ENCODE data around the gene TUBB2A.

DNA sequence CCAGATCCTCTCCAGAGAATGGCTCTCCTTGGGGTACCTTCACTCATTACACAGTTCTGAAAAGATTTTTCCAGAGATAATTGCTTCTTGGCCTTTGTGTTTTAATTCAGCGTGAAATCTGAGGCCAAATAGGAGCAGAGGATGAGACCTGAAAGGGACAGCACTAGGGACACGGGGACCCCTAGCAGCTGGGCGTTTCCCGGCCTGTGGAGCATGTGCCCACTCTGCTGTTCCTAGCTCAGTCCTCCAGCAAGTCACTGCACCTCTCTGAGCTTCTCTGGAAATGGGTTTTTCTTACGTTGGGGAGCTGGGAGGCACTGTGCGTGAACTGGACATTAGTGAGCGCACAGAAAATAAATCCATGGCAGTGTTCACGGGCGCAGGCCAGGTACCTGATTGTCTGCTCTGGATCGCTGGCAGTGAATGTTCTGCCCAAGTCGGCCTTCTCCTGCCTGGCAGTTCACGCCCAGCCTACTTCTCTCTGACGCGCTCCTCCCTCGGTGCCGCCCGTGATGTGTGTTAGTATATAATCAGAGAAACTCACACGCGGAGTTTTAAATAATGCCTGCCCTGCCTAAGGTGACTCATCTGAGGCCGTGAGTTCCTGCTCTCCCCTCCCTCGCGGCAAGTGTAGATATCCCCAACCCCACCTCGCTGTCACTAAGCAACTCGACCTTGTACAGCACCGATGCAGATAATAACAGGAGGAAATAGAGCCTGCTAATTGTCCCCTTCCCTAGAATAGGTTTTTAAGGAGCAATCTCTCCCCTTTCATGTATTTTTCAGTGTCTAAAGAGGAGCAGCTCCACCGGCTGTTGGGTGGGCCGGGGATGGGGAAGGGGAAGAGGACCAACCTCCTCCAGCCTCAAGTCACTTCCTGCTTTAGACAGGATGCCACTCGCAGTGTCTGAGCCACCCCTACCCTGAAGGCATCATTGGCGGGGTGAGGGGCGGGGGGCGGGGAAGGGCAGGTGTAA is 2.7 kb upstream of the TUBB2A start:
- no peak for TF ChIP-seq CHD2 (IDR thresholded peaks at IDR 0.05; ENCODE audit: borderline replicate concordance, low read depth, low read length)
- TF ChIP-seq CTCF (IDR thresholded peaks at IDR 0.05 in 2 of 3, conservative IDR thresholded peaks at IDR 0.05 in 1 of 3; ENCODE audit: control insufficient read depth in 2 of 3, extremely low read depth in 1 of 3, insufficient read depth in 1 of 3, low read depth in 3 of 3, low read length in 3 of 3) = no peak

Data from GM12878 (cell line).